Occipital lobe (tissue), 2 donors: ENCODE measurements around the gene HSD11B1L. TPM values are rescaled to one million over a fixed set of nuclear protein-coding genes. Genes with fewer than 3 reads are reported as not detected.
A peak's percentile ranks its signal among the peaks of the same experiment; 100 is the strongest.

Experiments
- DNase-seq: peaks from one replicate; lab custom pipeline; 2025; lab: John Stamatoyannopoulos, UW
- total RNA-seq: library from RNA; depleted of rRNA; stranded (reverse); fragments of >200 nt; gene quantifications from one replicate; pipeline ENCODE4 v1.2.3, GENCODE V29; 2014

The HSD11B1L gene
- total RNA-seq = 16.7 TPM

- DNase-seq = peak; percentile 98
These were observed at the start of gene HSD11B1L, which contains the start of gene MICOS13 for GRCh38 chr19:5680437-5681368. TSS of gene HSD11B1L (plus strand) at chr19:5681027. CDS start at chr19:5684833, 3,806 bp downstream. TSS of gene MICOS13 (minus strand) at chr19:5680516. CDS start at chr19:5680486, 30 bp downstream.

GRCh38 chr19:5631567-5632240, 49.1 kb upstream of the HSD11B1L start:
- DNase-seq = no peak

GRCh38 chr19:5632241-5632612, 48.6 kb upstream of the HSD11B1L start:
- DNase-seq = no peak

GRCh38 chr19:5632657-5633056, 48.2 kb upstream of the HSD11B1L start:
- DNase-seq = no peak

GRCh38 chr19:5635427-5635826, 45.4 kb upstream of the HSD11B1L start:
- no peak for DNase-seq

GRCh38 chr19:5637971-5638370, 42.9 kb upstream of the HSD11B1L start:
- no peak for DNase-seq

GRCh38 chr19:5641171-5641570, 39.7 kb upstream of the HSD11B1L start:
- DNase-seq = no peak

GRCh38 chr19:5642204-5642603, 38.6 kb upstream of the HSD11B1L start:
- DNase-seq = no peak

GRCh38 chr19:5643060-5643459, 37.8 kb upstream of the HSD11B1L start:
- DNase-seq = no peak

- no peak for DNase-seq
These were observed 36.8 kb upstream of the HSD11B1L start for GRCh38 chr19:5644037-5644436.

- no peak for DNase-seq
These were observed 35.4 kb upstream of the HSD11B1L start for GRCh38 chr19:5645409-5645808.

- DNase-seq = no peak
These were observed 34.1 kb upstream of the HSD11B1L start for GRCh38 chr19:5646703-5647102.

GRCh38 chr19:5648464-5648863, 32.4 kb upstream of the HSD11B1L start:
- DNase-seq = no peak

- no peak for DNase-seq
These were observed 29.5 kb upstream of the HSD11B1L start for GRCh38 chr19:5651361-5651760.

GRCh38 chr19:5652261-5652660, 28.6 kb upstream of the HSD11B1L start:
- DNase-seq = no peak

GRCh38 chr19:5654931-5655330, 25.9 kb upstream of the HSD11B1L start:
- no peak for DNase-seq

GRCh38 chr19:5655412-5655811, 25.4 kb upstream of the HSD11B1L start:
- no peak for DNase-seq

GRCh38 chr19:5661483-5661882, 19.3 kb upstream of the HSD11B1L start:
- no peak for DNase-seq

- DNase-seq = no peak
These were observed 16.9 kb upstream of the HSD11B1L start for GRCh38 chr19:5663904-5664303.

GRCh38 chr19:5664515-5664914, 16.3 kb upstream of the HSD11B1L start:
- DNase-seq = no peak

GRCh38 chr19:5665781-5666513, 14.9 kb upstream of the HSD11B1L start:
- DNase-seq = no peak
